ENCODE data around the gene ITGB4. TPM values are rescaled to one million over a fixed set of nuclear protein-coding genes. Genes with fewer than 3 reads are reported as not detected.

The ITGB4 gene
- total and polyA plus RNA-seq, 4 donors, result 11.1 to 47.8 (median 14.8) TPM

DNA sequence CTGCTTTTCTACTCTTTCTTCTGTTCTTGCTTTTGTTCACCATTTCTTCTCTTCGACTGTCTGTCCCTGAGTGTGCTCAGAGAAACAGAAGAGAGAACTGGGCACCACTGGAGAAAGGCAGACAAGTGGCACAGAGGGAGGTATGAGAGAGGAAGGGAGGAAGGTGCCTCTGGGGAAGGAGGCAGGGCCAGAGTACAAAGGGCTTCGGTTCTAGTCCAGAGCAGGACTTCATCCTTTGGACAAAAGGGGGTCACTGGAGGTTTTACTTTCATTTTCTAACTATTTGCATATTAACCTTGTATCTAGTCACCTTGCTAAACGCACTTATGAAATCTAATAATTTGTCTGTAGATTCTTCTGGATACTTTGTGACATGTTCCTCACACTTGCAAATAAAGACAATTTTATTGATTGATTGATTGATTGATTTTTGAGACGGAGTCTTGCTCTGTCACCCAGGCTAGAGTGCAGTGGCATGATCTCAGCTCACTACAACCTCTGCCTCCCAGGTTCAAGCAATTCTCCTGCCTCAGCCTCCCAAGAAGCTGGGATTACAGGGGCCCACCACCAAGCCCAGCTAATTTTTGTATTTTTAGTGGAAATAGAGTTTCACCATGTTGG is 13.5 kb downstream of the ITGB4 start:
- Histone ChIP-seq H3K9ac (ENCODE audit: insufficient read depth in 1 of 2, low read length in 2 of 2) (no peak overlapping the region), H3K27ac (ENCODE audit: low read depth in 1 of 2, low read length in 1 of 2) (no peak overlapping the region), H3K36me3 (ENCODE audit: control insufficient read depth in 4 of 4, insufficient read depth in 4 of 4, low read length in 4 of 4) (peaks cover 0 to 11% (median 0%) of the 10 kb centered on the region in 4 donors), H3K4me1 (ENCODE audit: control insufficient read depth in 5 of 5, insufficient read depth in 5 of 5, low read length in 5 of 5) (no peaks in the 10 kb centered on the region), H3K27me3 (ENCODE audit: control insufficient read depth in 3 of 3, insufficient read depth in 3 of 3, low read length in 2 of 3) (no peaks in the 10 kb centered on the region), H3K9me3 (ENCODE audit: control insufficient read depth in 4 of 4, insufficient read depth in 3 of 4, low read length in 3 of 4) (no peaks in the 10 kb centered on the region), H3K4me3 (no peak overlapping the region)
- DNase-seq, result no peak
- WGBS, 2 donors, result 71 to 76% methylated on average over 4 of the region's 4 CpGs
- no peak for TF ChIP-seq CTCF (IDR thresholded peaks at IDR 0.05; ENCODE audit: control extremely low read depth, extremely low read depth)
- ATAC-seq (ENCODE audit: insufficient read depth, low FRiP score), result no peak

- Histone ChIP-seq H3K27me3 (ENCODE audit: control insufficient read depth in 3 of 3, insufficient read depth in 3 of 3, low read length in 2 of 3) (no peaks in the 10 kb centered on the region), H3K36me3 (ENCODE audit: control insufficient read depth in 4 of 4, insufficient read depth in 4 of 4, low read length in 4 of 4) (peaks cover 0 to 12% (median 0%) of the 10 kb centered on the region in 4 donors), H3K9ac (ENCODE audit: insufficient read depth in 1 of 2, low read length in 2 of 2) (no peak overlapping the region), H3K4me3 (no peak overlapping the region), H3K4me1 (ENCODE audit: control insufficient read depth in 5 of 5, insufficient read depth in 5 of 5, low read length in 5 of 5) (no peaks in the 10 kb centered on the region), H3K27ac (ENCODE audit: low read depth in 1 of 2, low read length in 1 of 2) (no peak overlapping the region), H3K9me3 (ENCODE audit: control insufficient read depth in 4 of 4, insufficient read depth in 3 of 4, low read length in 3 of 4) (no peaks in the 10 kb centered on the region)
- ATAC-seq (ENCODE audit: insufficient read depth, low FRiP score), result no peak
- WGBS, 2 donors, result 94 to 95% methylated on average over 26 of the region's 26 CpGs
- TF ChIP-seq CTCF (IDR thresholded peaks at IDR 0.05; ENCODE audit: control extremely low read depth, extremely low read depth), result no peak
- no peak for DNase-seq
These were observed 15.0 kb downstream of the ITGB4 start for GRCh38 chr17:75736173-75736835.

DNA sequence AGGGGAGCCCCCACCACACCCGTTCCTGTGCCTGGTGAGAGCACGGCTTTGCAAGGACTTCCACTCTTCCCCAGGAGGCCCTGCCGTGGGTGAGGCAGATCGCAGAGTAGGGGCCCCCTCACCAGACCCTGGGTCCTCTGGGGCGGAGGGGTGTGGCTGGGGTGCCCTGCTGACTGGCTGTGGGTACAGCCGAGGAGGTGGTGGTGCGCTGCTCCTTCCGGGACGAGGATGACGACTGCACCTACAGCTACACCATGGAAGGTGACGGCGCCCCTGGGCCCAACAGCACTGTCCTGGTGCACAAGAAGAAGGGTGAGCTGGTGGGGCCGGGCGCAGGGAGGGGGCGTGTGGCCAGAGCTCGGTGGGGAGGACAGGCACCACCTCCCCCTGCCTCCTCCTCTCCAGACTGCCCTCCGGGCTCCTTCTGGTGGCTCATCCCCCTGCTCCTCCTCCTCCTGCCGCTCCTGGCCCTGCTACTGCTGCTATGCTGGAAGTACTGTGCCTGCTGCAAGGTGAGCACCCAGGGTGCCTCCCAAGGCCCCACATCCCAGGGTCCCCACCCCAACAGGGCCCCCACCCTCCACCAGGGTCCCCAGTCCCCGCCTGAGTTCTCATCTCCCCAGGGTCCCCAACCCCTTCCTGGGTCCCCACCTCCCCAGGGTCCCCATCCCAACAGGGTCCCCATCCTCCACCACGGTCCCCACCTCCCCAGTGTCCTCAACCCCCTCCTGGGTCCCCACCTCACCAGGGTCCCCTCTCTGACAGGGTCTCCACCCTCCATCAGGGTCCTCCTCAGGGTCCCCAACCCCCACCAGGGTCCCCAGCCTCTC is 16.1 kb downstream of the ITGB4 start:
- no peaks in the 10 kb centered on the region for H3K4me1 ChIP-seq (ENCODE audit: control insufficient read depth in 5 of 5, insufficient read depth in 5 of 5, low read length in 5 of 5)
- TF ChIP-seq CTCF (IDR thresholded peaks at IDR 0.05; ENCODE audit: control extremely low read depth, extremely low read depth), result no peak
- H3K4me3 ChIP-seq, result no peak overlapping the region
- 78 to 81% methylated on average over 12 to 20 of the region's 20 CpGs for WGBS, 2 donors
- no peak overlapping the region for H3K27ac ChIP-seq (ENCODE audit: low read depth in 1 of 2, low read length in 1 of 2)
- DNase-seq, result no peak
- peaks cover 0 to 13% (median 0%) of the 10 kb centered on the region in 4 donors for H3K36me3 ChIP-seq (ENCODE audit: control insufficient read depth in 4 of 4, insufficient read depth in 4 of 4, low read length in 4 of 4)
- ATAC-seq (ENCODE audit: insufficient read depth, low FRiP score), result no peak
- no peak overlapping the region for H3K9ac ChIP-seq (ENCODE audit: insufficient read depth in 1 of 2, low read length in 2 of 2)
- H3K27me3 ChIP-seq (ENCODE audit: control insufficient read depth in 3 of 3, insufficient read depth in 3 of 3, low read length in 2 of 3), result no peaks in the 10 kb centered on the region
- no peaks in the 10 kb centered on the region for H3K9me3 ChIP-seq (ENCODE audit: control insufficient read depth in 4 of 4, insufficient read depth in 3 of 4, low read length in 3 of 4)
